Measurements from ENCODE around the gene TBC1D16.

The TBC1D16 gene

DNA sequence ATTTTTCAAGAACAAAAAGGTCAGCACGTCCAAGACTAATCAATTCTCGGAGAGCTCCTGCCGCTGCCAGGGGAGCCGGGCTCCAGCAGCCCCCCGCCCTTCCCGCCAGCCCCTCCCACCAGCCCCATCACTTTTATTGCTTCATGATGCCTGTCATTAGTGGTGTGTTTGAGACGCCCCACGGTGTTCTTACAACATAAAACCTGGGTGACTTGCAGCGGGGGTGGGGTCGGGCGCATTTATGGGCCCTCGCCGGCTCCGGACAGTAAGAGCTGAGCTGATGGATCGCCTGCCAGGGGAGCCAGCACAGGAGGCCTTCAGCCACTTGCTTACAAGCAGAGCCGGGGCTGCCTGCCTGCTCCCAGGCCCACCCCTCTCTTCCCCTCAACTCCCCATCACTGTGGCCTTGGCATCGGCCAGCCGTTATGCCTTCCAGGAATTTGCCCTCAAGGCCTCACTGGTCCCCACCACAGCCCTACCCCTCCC, 113.5 kb downstream of the TBC1D16 start:
- ChIA-PET CTCF (interaction anchor here (2.0 kb wide), 1 partner anchor 48 kb away, joined by 8 read pairs; no protein-coding TSS in a partner anchor), POLR2A (no interaction called here)
- TF ChIP-seq, protein P1, sequence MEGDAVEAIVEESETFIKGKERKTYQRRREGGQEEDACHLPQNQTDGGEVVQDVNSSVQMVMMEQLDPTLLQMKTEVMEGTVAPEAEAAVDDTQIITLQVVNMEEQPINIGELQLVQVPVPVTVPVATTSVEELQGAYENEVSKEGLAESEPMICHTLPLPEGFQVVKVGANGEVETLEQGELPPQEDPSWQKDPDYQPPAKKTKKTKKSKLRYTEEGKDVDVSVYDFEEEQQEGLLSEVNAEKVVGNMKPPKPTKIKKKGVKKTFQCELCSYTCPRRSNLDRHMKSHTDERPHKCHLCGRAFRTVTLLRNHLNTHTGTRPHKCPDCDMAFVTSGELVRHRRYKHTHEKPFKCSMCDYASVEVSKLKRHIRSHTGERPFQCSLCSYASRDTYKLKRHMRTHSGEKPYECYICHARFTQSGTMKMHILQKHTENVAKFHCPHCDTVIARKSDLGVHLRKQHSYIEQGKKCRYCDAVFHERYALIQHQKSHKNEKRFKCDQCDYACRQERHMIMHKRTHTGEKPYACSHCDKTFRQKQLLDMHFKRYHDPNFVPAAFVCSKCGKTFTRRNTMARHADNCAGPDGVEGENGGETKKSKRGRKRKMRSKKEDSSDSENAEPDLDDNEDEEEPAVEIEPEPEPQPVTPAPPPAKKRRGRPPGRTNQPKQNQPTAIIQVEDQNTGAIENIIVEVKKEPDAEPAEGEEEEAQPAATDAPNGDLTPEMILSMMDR (IDR thresholded peaks at IDR 0.05; ENCODE audit: control extremely low read depth, extremely low read depth, low read depth, missing control alignments), result no peak
- no peak for DNase-seq (ENCODE audit: extremely low spot score)

DNA sequence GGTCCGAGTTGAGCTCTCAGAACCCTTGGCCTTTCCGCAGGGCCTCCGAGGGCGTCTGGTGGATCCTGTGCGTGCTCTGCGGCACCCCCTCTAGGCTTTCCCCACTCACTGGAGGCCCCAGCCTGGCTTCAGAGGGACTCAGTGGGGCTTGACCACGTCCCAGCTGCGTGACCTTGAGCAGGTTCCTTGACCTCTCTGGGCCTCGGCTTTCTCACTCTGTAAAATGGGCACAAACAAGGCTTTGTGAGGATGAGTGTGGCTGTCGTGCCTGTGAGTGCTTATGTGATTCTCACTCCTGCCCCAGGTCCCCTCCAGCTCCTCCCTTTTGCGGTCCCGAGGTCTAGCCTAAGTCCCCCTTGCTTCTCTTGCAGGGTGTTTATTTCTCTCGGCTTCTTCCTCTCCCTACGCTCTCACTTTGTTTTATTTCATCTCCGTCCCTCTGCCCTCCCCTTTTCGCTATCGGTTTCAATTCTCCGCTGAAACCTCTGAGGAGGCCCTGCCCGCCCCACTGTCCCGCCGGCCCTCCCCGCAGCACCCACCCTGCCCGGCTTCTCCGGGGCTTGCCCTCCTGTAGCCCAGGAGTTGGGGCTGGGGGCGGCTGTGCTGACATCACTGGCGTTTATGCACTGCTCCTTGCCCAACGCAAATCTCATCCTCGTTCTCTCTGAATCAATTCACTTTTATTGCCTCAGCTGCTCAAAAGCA, 114.1 kb downstream of the TBC1D16 start:
- DNase-seq (ENCODE audit: extremely low spot score), result no peak
- ChIA-PET CTCF (no interaction called here), POLR2A (no interaction called here)
- TF ChIP-seq, protein P1 (IDR thresholded peaks at IDR 0.05; ENCODE audit: control extremely low read depth, extremely low read depth, low read depth, missing control alignments), result no peak

DNA sequence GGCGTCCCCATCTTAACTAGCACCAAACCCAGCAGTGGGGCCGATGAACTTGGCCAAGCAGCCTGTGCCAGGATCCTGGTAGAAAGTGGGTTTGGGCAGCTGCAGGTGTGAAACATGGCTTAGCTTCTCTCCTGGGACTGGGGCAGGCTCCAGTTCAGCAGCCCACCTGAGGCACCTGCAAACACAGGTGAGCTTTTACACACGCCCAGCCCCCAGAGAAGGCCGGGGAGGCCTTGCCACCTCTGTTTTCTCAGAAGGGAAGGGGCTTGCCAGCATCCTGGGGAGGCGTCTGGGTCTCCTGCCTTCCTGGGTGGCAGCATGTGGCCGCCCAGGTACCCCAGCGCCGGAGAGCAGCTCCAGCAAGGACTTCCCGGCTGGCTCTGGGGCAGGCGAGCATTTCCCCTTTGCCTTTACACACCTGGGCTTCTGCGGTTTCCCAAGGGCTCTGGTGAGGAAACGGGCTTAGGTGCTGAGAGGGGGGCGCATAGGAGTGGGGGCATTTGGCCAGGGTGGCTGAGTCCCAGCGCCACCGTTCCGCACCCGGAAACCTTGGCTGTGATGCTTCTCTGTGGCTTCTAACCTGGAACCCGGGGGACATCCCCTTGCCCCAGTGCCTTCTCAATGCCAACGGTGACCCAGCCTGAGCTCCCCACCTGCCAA, 114.8 kb downstream of the TBC1D16 start:
- CTCF ChIA-PET, result no interaction called here
- no peak for DNase-seq (ENCODE audit: extremely low spot score)
- POLR2A ChIA-PET, result no interaction called here
- TF ChIP-seq, protein P1 (IDR thresholded peaks at IDR 0.05; ENCODE audit: control extremely low read depth, extremely low read depth, low read depth, missing control alignments), result no peak

GRCh38 chr17:79919862-79920720, 115.6 kb downstream of the TBC1D16 start:
- CTCF ChIA-PET, result no interaction called here

GRCh38 chr17:79919164-79919585, 116.5 kb downstream of the TBC1D16 start:
- no peak for DNase-seq (ENCODE audit: extremely low spot score)
- CTCF ChIA-PET, result no interaction called here
- POLR2A ChIA-PET, result interaction anchor here (0.6 kb wide), 2 partner anchors 51 to 128 kb away, joined by 3 to 4 read pairs; no protein-coding TSS in a partner anchor
- TF ChIP-seq, protein P1 (IDR thresholded peaks at IDR 0.05; ENCODE audit: control extremely low read depth, extremely low read depth, low read depth, missing control alignments), result no peak

More at GRCh38 chr17:79919862-79920720, 115.6 kb downstream of the TBC1D16 start:
- no peak for DNase-seq (ENCODE audit: extremely low spot score)
- TF ChIP-seq, protein P1 (IDR thresholded peaks at IDR 0.05; ENCODE audit: control extremely low read depth, extremely low read depth, low read depth, missing control alignments), result no peak
- POLR2A ChIA-PET, result interaction anchor here (0.6 kb wide), 1 partner anchor 50 kb away, joined by 4 read pairs; no protein-coding TSS in a partner anchor

DNA sequence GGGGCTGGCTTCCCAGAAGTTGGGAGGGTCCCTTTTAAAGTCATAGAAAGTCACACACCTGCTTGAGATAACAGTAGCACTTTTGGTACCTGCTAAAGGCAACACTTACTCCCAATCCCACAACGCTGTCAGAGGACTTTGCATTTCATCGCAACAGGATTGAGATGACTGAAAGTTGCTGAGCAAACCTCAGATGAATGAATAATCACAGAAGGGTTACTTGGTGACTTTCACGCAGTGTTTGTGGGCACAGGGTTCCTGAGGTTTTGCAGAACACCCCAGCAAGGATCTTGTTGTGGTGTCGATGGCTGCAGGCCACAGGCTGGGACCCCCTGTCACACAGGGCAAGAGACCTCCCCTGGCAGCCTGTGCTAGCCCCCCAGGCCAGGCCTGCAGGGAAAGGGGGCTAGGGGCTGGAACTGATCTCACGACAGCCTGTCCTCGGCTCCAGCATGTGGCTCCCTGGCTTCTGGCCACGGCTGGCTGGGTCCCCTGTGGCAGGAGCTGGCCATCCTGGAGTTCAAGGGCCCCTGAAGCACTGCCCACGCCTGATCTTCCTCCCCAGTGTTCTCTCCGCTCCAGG, 117.0 kb downstream of the TBC1D16 start:
- ChIA-PET CTCF (no interaction called here), POLR2A (no interaction called here)
- TF ChIP-seq, protein P1 (IDR thresholded peaks at IDR 0.05; ENCODE audit: control extremely low read depth, extremely low read depth, low read depth, missing control alignments), result no peak
- no peak for DNase-seq (ENCODE audit: extremely low spot score)
